Measurements from ENCODE around the gene CENPQ. TPM values are rescaled to one million over a fixed set of nuclear protein-coding genes. Genes with fewer than 3 reads are reported as not detected.

The CENPQ gene
- polyA plus RNA-seq, 3 donors: 11.0 to 15.5 (median 11.0) TPM

DNA sequence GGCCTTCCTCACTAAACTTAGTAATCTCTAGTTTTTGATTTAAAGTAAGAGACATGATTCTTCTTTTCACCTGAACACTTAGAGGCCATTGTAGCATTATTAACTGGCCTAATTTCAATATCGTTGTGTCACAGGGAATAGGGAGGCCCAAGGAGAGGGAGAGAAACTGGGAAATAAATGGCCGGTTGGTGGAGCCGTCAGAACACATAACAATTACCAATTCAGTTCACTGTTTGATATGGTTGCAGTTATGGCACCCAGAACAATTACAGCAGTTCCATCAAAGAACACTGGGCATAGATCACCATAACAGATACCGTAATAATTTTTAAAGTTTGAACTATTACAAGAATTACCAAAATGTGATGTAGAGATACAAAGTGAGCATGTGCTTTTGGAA is 27.5 kb downstream of the CENPQ start:
- no peak for DNase-seq (ENCODE audit: extremely low read depth in 1 of 11, low read depth in 9 of 11, low spot score in 4 of 11)

DNA sequence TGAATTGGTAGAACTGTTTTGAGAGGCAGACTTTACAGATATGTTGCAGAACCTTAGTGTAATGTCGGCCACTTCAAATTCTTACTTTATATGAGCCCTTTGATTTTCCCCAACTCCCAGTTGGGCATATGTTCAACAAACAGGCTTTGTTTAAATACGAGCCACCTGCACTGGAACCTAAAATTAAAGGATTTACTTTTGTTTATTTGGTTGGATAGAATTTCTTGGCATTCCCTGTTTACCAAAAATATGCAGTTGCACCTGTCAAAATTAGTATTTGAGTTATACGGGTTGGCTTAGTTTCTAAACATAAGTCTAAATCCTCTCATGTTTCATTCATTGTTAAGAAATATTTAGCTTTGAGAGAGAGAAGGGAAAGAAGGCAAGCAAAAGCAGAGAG is 34.1 kb downstream of the CENPQ start:
- DNase-seq (ENCODE audit: extremely low read depth in 1 of 11, low read depth in 9 of 11, low spot score in 4 of 11): no peak

DNA sequence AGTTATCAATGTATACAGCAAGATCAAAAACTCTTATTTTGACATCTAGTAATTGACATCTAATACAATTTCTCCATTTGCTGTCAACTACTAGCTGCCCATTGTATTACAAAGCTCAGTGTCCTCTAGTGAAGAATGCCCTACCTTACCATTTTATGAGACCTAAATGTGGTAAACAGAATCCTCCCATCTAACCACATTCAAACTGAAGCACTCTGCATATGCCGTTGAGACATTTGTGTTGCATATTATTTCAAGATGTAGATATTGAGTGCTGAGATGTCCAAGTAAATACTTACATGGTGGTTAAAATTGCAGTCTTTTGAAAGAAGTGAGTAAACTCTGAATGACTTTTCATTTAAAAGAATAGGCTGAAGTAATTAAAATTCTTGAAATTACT is 36.0 kb downstream of the CENPQ start:
- DNase-seq (ENCODE audit: extremely low read depth in 1 of 11, low read depth in 9 of 11, low spot score in 4 of 11): no peak

- DNase-seq (ENCODE audit: extremely low read depth in 1 of 11, low read depth in 9 of 11, low spot score in 4 of 11): no peak
These were observed 36.5 kb downstream of the CENPQ start, which contains the start of gene GLYATL3 for GRCh38 chr6:49499623-49500022. Gene GLYATL3 (plus strand): TSS chr6:49499923. CDS start chr6:49511991, 12,068 bp downstream.

- DNase-seq (ENCODE audit: extremely low read depth in 1 of 11, low read depth in 9 of 11, low spot score in 4 of 11): no peak
These were observed 41.5 kb downstream of the CENPQ start for GRCh38 chr6:49504666-49505065.

GRCh38 chr6:49506569-49507111 is 43.5 kb downstream of the CENPQ start:
- DNase-seq (ENCODE audit: extremely low read depth in 1 of 11, low read depth in 9 of 11, low spot score in 4 of 11): no peak

DNA sequence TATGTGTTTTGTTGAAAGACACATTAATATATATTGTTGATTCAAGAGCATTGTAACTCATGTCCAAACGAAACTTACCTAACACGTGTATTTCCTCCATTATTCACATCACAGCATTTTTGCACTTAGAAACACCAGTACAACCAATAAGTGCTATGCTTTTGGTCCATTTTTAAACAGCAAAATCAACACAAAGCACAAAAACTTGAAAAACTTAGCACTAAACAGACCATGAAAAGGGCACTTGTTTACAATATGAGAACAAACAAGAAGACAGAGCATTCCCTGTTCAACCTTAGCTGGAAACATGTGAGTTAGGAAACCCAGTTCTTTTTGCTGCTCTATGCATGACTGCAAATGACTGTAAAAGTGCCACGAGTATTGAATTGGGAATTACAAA is 46.2 kb downstream of the CENPQ start:
- DNase-seq (ENCODE audit: extremely low read depth in 1 of 11, low read depth in 9 of 11, low spot score in 4 of 11): no peak

DNA sequence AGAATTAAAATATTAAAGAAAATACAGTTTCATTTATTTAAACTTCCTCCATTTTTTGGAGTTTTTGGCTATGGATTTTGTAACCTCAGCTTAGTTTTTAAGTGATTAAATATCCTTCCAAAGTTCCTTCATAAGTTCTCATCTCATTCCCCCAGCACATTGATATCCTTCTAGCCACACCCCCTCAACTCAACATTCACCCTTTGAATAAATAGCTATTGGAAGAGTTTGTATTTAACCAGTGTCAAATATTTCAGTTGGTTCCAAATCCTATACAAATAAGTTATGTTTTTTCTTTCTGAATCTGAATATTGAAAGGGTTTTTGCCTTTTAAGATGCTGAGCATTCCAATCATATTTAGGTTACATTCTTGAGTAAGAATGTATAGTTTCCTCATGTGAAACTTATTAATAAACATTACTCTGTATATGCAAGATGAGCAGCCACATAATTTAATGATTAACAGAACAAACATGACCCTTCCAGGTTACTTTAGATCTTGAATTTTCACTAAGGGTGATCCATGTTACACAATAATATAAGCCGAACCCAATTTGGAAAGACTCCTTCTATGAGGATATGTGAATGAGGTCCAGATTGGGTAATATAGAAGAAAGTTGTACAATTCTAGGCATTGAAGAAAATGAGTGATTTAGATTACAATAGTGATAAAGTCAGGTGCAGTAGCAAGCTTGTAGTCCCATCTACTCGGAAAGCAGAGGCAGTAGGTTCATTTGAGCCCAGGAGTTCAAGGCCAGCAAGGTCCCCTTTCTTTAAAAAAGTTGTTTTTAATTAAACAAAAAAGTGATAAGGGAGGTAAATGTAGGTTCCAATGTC is 50.2 kb downstream of the CENPQ start:
- DNase-seq (ENCODE audit: extremely low read depth in 1 of 11, low read depth in 9 of 11, low spot score in 4 of 11): no peak

DNA sequence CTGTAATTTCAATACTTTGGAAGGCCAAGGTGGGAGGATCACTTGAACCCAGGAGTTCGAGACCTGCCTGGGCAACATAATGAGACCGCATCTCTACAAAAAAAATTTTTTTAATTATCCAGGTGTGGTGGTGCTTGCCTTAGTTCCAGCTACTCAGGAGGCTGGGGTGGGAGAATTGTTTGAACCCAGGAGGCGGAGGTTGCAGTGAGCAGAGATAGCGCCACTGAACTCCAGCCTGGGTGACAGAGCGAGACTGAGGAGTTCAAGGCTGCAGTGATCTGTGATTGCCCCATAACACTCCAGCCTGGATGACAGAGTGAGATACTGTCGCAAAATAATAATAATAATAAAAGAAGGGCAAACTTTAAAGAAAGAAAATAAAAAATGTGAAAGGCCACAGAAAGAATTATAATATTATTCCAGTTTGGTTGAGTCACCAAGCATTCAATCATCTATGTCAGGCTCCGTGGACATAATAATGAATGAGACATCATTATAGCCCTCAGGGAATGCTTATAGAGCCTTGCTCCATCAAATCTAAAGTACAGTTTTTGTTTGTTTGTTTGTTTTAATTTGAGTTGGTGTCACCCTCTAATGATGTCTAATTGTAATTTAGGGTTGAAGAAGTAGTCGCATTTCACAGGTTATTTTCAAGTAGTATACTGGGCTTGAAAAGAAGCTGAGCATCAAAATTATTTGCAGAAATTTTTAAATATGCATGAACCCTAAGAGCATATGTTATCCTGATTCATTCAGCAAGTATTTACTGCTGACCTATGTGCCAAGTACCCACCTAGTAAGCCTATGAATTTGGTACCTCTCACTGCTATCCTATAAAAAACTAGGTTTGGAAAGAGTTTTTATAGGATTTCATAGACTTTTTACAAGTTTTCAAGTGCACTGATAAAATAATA is 51.7 kb downstream of the CENPQ start:
- DNase-seq (ENCODE audit: extremely low read depth in 1 of 11, low read depth in 9 of 11, low spot score in 4 of 11): no peak

DNA sequence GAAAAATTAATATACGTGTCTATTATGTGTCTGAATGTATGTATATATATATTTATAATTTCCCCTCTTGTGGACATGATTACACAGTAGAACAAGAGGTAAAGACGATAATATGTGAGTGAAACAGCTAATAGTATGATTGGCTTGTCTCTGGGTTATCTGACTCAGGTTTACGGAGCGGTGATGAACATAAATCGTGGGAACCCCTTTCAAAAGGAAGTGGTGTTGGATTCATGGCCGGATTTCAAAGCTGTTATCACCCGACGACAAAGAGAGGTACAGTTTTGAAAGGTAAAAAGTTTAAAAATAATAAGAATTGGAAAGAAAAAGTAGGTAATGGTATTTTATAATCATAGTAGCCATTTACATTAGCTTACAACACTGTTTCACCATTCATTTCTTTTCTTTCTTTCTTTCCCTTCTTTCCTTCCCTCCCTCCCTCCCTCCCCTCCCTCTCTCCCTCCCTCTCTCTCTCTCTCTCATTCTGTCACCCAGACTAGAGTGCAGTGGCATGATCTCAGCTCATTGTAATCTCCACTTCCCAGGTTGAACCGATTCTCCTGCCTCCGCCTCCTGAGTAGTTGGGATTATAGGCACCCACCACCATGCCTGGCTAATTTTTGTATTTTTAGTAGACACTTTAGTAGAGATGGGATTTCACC is 52.4 kb downstream of the CENPQ start:
- no peak for DNase-seq (ENCODE audit: extremely low read depth in 1 of 11, low read depth in 9 of 11, low spot score in 4 of 11)

DNA sequence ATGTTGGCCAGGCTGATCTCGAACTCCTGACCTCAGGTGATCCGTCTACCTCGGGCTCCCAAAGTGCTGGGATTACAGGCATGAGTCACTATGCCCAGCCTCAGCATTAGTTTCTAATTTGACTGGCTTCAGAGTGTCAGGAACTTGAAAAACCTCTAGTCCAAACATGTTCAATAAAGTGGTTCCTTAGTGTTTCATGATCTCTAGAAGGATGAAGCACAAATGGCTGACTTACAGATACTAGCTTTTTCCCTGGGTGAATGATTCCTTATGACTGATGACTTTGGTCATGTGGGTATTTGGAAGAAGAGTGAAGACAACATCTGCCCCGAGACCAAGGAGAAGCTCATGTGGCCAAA is 53.0 kb downstream of the CENPQ start:
- DNase-seq (ENCODE audit: extremely low read depth in 1 of 11, low read depth in 9 of 11, low spot score in 4 of 11): no peak

- DNase-seq (ENCODE audit: extremely low read depth in 1 of 11, low read depth in 9 of 11, low spot score in 4 of 11): no peak
These were observed 54.7 kb downstream of the CENPQ start for GRCh38 chr6:49517919-49518318.

GRCh38 chr6:49519660-49520059 is 56.5 kb downstream of the CENPQ start:
- DNase-seq (ENCODE audit: extremely low read depth in 1 of 11, low read depth in 9 of 11, low spot score in 4 of 11): no peak

DNA sequence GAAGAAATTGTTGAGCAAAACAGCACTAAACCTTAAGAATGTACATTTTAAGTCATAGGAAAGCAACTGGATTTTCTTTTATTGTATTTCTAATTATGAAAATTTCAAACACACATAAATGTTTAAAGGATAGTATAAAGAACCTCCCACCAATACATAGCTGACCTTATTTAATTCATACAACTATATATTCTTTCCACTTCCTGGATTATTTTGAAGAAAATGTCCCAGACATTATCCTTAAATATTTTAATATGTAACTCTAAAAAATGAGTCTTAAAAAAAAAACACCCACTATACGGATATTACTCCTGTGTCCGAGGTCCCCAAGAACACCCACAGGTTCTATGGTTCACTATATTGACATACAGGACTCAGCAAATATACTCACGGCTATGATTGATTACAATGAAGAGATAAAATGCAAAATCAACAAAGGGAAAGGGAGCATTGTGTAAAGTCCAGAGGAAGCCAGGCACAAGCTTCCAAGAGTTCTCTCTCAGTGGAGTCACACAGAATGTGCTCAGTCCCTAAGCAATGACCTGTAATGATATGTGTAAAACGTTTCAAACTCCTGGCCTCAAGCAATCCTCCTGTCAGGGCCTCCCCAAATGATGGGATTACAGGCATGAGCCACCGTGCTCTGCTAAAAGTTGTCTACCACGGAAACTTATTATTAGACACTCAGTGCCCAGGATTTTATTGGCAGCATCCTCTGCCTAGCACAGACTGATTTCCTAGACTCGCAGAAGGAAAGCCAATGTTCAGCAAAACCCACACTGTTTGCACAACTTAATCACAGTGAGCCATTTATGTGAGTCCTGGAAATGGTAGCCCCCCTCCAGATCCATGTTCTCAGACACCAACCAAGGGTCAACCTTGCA is 59.8 kb downstream of the CENPQ start:
- no peak for DNase-seq (ENCODE audit: extremely low read depth in 1 of 11, low read depth in 9 of 11, low spot score in 4 of 11)

GRCh38 chr6:49523901-49524300 is 60.7 kb downstream of the CENPQ start:
- DNase-seq (ENCODE audit: extremely low read depth in 1 of 11, low read depth in 9 of 11, low spot score in 4 of 11): no peak

DNA sequence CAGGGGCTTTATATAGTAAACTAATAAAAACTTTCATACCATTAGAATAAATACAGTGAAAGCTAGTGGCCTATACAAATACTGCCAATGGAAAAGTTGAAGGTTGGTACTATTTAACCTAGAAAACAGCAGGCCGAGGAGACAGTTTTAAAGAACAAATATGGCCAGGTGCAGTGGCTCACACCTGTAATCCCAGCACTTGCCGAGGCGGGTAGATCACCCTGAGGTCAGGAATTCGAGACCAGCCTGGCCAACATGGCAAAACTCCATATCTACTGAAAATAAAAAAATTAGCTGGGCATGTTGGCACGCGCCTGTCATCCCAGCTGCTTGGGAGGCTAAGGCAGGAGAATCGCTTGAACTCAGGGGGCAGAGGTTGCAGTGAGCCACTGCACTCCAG is 61.4 kb downstream of the CENPQ start:
- no peak for DNase-seq (ENCODE audit: extremely low read depth in 1 of 11, low read depth in 9 of 11, low spot score in 4 of 11)

- no peak for DNase-seq (ENCODE audit: extremely low read depth in 1 of 11, low read depth in 9 of 11, low spot score in 4 of 11)
These were observed 63.4 kb downstream of the CENPQ start for GRCh38 chr6:49526598-49526997.

GRCh38 chr6:49527320-49527719 is 64.2 kb downstream of the CENPQ start:
- no peak for DNase-seq (ENCODE audit: extremely low read depth in 1 of 11, low read depth in 9 of 11, low spot score in 4 of 11)
